ENCODE data around the gene SMYD3.
"Not testable (repeated sequence)": the region's sequence is repeated elsewhere in the genome, so short reads cannot be mapped to it uniquely, and the experiment has no call there.

- not testable (repeated sequence) for TF ChIP-seq YBX1 (IDR thresholded peaks at IDR 0.05); RBBP5 (conservative IDR thresholded peaks at IDR 0.05); BRCA1 (IDR thresholded peaks at IDR 0.05; ENCODE audit: low read depth, low read length); HSF1 (IDR thresholded peaks at IDR 0.05; ENCODE audit: low read depth, low read length); ZNF592 (IDR thresholded peaks at IDR 0.05); CTCF (IDR thresholded peaks at IDR 0.05 in 2 of 3, conservative IDR thresholded peaks at IDR 0.05 in 1 of 3; ENCODE audit: control insufficient read depth in 2 of 3, extremely low read depth in 1 of 3, insufficient read depth in 1 of 3, low read depth in 3 of 3, low read length in 3 of 3); ZNF274 (IDR thresholded peaks at IDR 0.05; ENCODE audit: insufficient read depth, insufficient read length); POLR2AphosphoS5 (IDR thresholded peaks at IDR 0.05; ENCODE audit: low read length); ZNF24 (IDR thresholded peaks at IDR 0.05); FOXK2 (IDR thresholded peaks at IDR 0.05); ATF3 (IDR thresholded peaks at IDR 0.05; ENCODE audit: borderline replicate concordance, extremely low read depth, low read depth, low read length); REST (IDR thresholded peaks at IDR 0.05; ENCODE audit: low read depth, low read length); GABPA (IDR thresholded peaks at IDR 0.05; ENCODE audit: low read depth)
Observed at GRCh38 chr1:245728035-245728434, 779.0 kb downstream of the SMYD3 start.
